CD4-positive, alpha-beta T cell (primary cell): ENCODE measurements around the gene FAM120A. TPM values are rescaled to one million over a fixed set of nuclear protein-coding genes. Genes with fewer than 3 reads are reported as not detected.

Source experiments
- ATAC-seq: fragments of 200-7000 bp; cut with Tn5 transposase; one replicate; pipeline ENCODE4 v1.10.0; 2022; ENCODE audit warnings: mild to moderate bottlenecking; ENCODE audit not compliant: poor library complexity
- CTCF ChIA-PET: fragments of 350-600 bp; sonication (Branson Sonifier 250); formaldehyde crosslinking; loops from one replicate; lab custom pipeline; 2021; ENCODE audit warnings: antibody characterized with exemption, inconsistent platforms; lab: Charles Lee
- POLR2A ChIA-PET: fragments of 350-600 bp; sonication (Branson Sonifier 250); formaldehyde crosslinking; loops from one replicate; lab custom pipeline; 2021; ENCODE audit warnings: antibody characterized with exemption, inconsistent platforms; lab: Charles Lee
- DNase-seq, 14 experiments: peaks; one replicate each; pipeline ENCODE4 v3.0.0-alpha.2; 2013 to 2020; ENCODE audit warnings: mixed read lengths in 2 of 14
- H3K27ac ChIP-seq, 2 donors: one replicate each; pipeline versions ENCODE4 v1.5.1 to v1.7.0; 2013; ENCODE audit warnings: low read length in 2 of 2, low read depth in 1 of 2, mild to moderate bottlenecking in 1 of 2
- H3K27me3 ChIP-seq, 2 experiments: 1 replicate in 1 of 2; 2 replicates in 1 of 2; pipeline versions ENCODE4 v1.6.1 to v1.7.0; 2013; ENCODE audit warnings: low read length in 2 of 2, control low read depth in 1 of 2, mild to moderate bottlenecking in 1 of 2, moderate library complexity in 1 of 2; ENCODE audit not compliant: insufficient read depth in 2 of 2, control insufficient read depth in 1 of 2
- H3K36me3 ChIP-seq: one replicate; pipeline ENCODE4 v1.6.1; 2013; ENCODE audit warnings: low read length, control low read depth; ENCODE audit not compliant: insufficient read depth
- H3K4me1 ChIP-seq: one replicate; pipeline ENCODE4 v1.6.1; 2013; ENCODE audit warnings: low read length, control low read depth; ENCODE audit not compliant: insufficient read depth
- H3K4me3 ChIP-seq: one replicate; pipeline ENCODE4 v1.5.1; 2013; ENCODE audit warnings: mild to moderate bottlenecking, low read length, moderate library complexity
- H3K9me3 ChIP-seq, 2 experiments: 1 replicate in 1 of 2; 2 replicates in 1 of 2; pipeline versions ENCODE4 v1.6.1 to v1.7.0; 2013; ENCODE audit warnings: low read length in 2 of 2, mild to moderate bottlenecking in 2 of 2, control low read depth in 1 of 2, moderate library complexity in 1 of 2; ENCODE audit not compliant: control insufficient read depth in 1 of 2, insufficient read depth in 1 of 2
- H3K27ac Mint-ChIP-seq: one replicate; pipeline ENCODE4 v1.8.0; 2020; ENCODE audit warnings: mixed read lengths
- H3K27me3 Mint-ChIP-seq: one replicate; pipeline ENCODE4 v1.8.0; 2021; ENCODE audit warnings: mixed read lengths
- H3K36me3 Mint-ChIP-seq: one replicate; pipeline ENCODE4 v1.8.0; 2021; ENCODE audit warnings: low read depth, mixed read lengths
- H3K4me1 Mint-ChIP-seq: one replicate; pipeline ENCODE4 v1.8.0; 2021; ENCODE audit warnings: low read depth, mixed read lengths
- H3K4me3 Mint-ChIP-seq: one replicate; pipeline ENCODE4 v1.8.0; 2020; ENCODE audit warnings: mild to moderate bottlenecking, mixed read lengths
- H3K9me3 Mint-ChIP-seq: one replicate; pipeline ENCODE4 v1.8.0; 2020; ENCODE audit warnings: mixed read lengths
- CTCF ChIP-seq: fragments of 200-600 bp; IDR thresholded peaks from one replicate; pipeline ENCODE4 v1.8.0; 2022; ENCODE audit warnings: antibody characterized with exemption, mild to moderate bottlenecking
- intact Hi-C, 2 experiments: fragments of 100-400 bp; cut with DNase I in 1 of 2; cut with micrococcal nuclease in 1 of 2; formaldehyde crosslinking; loops; one replicate each; pipeline versions ENCODE4 v1.15.1 to v1.9.0; 2023 to 2025; cut with DNase I, micrococcal nuclease
- total RNA-seq, 174 experiments: library from RNA in 2 of 174; stranded (reverse) in 2 of 174; gene quantifications; one replicate each; pipeline ENCODE4 v1.2.3 and lab custom pipeline; 2021 to 2026

The FAM120A gene
- total RNA-seq, 2 experiments from 2014 or later: 46.5 to 51.7 TPM

GRCh38 chr9:93457006-93457405 lies 5.5 kb downstream of the FAM120A start:
- Histone ChIP-seq H3K9me3 (no peaks in the 10 kb centered on the region), H3K36me3 (peaks cover 2% of the 10 kb centered on the region), H3K4me1 (peaks cover 29% of the 10 kb centered on the region), H3K27me3 (no peaks in the 10 kb centered on the region), H3K4me3 (no peak overlapping the region), H3K27ac (peak overlapping the region in 1 of 2 donors; percentile 41)
- H3K4me1 Mint-ChIP-seq: peaks cover 82% of the 10 kb centered on the region
- H3K36me3 Mint-ChIP-seq: peaks cover 23% of the 10 kb centered on the region
- no peak for TF ChIP-seq CTCF
- intact Hi-C loops: loop anchor here in 1 of 2 experiments (5.0 to 10.0 kb wide), 5 partner anchors 322 to 1342 kb away; partner anchors contain the start of genes IARS1, IPPK, NINJ1 and SPTLC1
- DNase-seq: no peak
- no peaks in the 10 kb centered on the region for H3K9me3 Mint-ChIP-seq
- ATAC-seq: no peak
- no peaks in the 10 kb centered on the region for H3K27me3 Mint-ChIP-seq
- peak overlapping the region; percentile 69 for H3K27ac Mint-ChIP-seq
- H3K4me3 Mint-ChIP-seq: no peak overlapping the region
- ChIA-PET POLR2A (interaction anchor here (1.1 kb wide), 1 partner anchor 110 kb away, joined by 3 read pairs; no protein-coding TSS in a partner anchor), CTCF (interaction anchor here (0.6 to 0.8 kb wide), 2 partner anchors 109 to 398 kb away, joined by 3 read pairs; partner anchors contain the start of gene SUSD3)

GRCh38 chr9:93458712-93459111 lies 7.2 kb downstream of the FAM120A start:
- no peak for DNase-seq
- H3K4me1 Mint-ChIP-seq: peaks cover 85% of the 10 kb centered on the region
- no peak overlapping the region for H3K4me3 ChIP-seq
- ATAC-seq: no peak
- H3K27me3 Mint-ChIP-seq: no peaks in the 10 kb centered on the region
- no peak for TF ChIP-seq CTCF
- no peak overlapping the region for H3K27ac ChIP-seq
- intact Hi-C loops: loop anchor here in 1 of 2 experiments (5.0 to 10.0 kb wide), 5 partner anchors 324 to 1344 kb away; partner anchors contain the start of genes IARS1, IPPK, NINJ1 and SPTLC1
- H3K9me3 ChIP-seq: no peaks in the 10 kb centered on the region
- ChIA-PET CTCF (no interaction called here), POLR2A (no interaction called here)
- peak overlapping the region; percentile 34 for H3K27ac Mint-ChIP-seq
- no peaks in the 10 kb centered on the region for H3K27me3 ChIP-seq
- no peaks in the 10 kb centered on the region for H3K9me3 Mint-ChIP-seq
- peaks cover 12% of the 10 kb centered on the region for H3K36me3 Mint-ChIP-seq
- H3K4me1 ChIP-seq: peaks cover 32% of the 10 kb centered on the region
- peaks cover 2% of the 10 kb centered on the region for H3K36me3 ChIP-seq
- H3K4me3 Mint-ChIP-seq: no peak overlapping the region

GRCh38 chr9:93459432-93459847 lies 8.0 kb downstream of the FAM120A start:
- Histone ChIP-seq H3K4me1 (peaks cover 31% of the 10 kb centered on the region), H3K27ac (no peak overlapping the region), H3K27me3 (no peaks in the 10 kb centered on the region), H3K9me3 (no peaks in the 10 kb centered on the region), H3K36me3 (peaks cover 2% of the 10 kb centered on the region), H3K4me3 (no peak overlapping the region)
- ChIA-PET CTCF (no interaction called here), POLR2A (no interaction called here)
- intact Hi-C loops: loop anchor here in 1 of 2 experiments (5.0 to 10.0 kb wide), 5 partner anchors 325 to 1345 kb away; partner anchors contain the start of genes IARS1, IPPK, NINJ1 and SPTLC1
- Mint-ChIP-seq H3K36me3 (peaks cover 12% of the 10 kb centered on the region), H3K27ac (peak overlapping the region; percentile 34), H3K4me1 (peaks cover 85% of the 10 kb centered on the region), H3K9me3 (no peaks in the 10 kb centered on the region), H3K27me3 (no peaks in the 10 kb centered on the region), H3K4me3 (peak overlapping the region; percentile 26)
- TF ChIP-seq CTCF: no peak
- no peak for ATAC-seq
- DNase-seq: no peak
